Suprapubic skin (tissue), 3 donors: ENCODE results near the gene TSKU.

ENCODE experiments used
- EP300 ChIP-seq: sonication (generic); formaldehyde crosslinking; IDR thresholded peaks from one replicate; pipeline ENCODE4 v1.6.1; 2017; ENCODE audit warnings: antibody characterized with exemption
- TF ChIP-seq, protein P1 (sequence below), 2 donors: fragments of 200-600 bp in 1 of 2; fragments of 450-650 bp in 1 of 2; sonication (generic) in 1 of 2; IDR thresholded peaks; one replicate each; pipeline ENCODE4 v1.5.1; 2016 to 2019; ENCODE audit warnings: antibody characterized with exemption in 2 of 2, mild to moderate bottlenecking in 1 of 2, moderate library complexity in 1 of 2

DNA sequence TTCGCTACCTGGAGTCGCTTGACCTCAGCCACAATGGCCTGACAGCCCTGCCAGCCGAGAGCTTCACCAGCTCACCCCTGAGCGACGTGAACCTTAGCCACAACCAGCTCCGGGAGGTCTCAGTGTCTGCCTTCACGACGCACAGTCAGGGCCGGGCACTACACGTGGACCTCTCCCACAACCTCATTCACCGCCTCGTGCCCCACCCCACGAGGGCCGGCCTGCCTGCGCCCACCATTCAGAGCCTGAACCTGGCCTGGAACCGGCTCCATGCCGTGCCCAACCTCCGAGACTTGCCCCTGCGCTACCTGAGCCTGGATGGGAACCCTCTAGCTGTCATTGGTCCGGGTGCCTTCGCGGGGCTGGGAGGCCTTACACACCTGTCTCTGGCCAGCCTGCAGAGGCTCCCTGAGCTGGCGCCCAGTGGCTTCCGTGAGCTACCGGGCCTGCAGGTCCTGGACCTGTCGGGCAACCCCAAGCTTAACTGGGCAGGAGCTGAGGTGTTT, 12.8 kb downstream of the TSKU start:
- TF ChIP-seq EP300, result no peak
- TF ChIP-seq, protein P1, sequence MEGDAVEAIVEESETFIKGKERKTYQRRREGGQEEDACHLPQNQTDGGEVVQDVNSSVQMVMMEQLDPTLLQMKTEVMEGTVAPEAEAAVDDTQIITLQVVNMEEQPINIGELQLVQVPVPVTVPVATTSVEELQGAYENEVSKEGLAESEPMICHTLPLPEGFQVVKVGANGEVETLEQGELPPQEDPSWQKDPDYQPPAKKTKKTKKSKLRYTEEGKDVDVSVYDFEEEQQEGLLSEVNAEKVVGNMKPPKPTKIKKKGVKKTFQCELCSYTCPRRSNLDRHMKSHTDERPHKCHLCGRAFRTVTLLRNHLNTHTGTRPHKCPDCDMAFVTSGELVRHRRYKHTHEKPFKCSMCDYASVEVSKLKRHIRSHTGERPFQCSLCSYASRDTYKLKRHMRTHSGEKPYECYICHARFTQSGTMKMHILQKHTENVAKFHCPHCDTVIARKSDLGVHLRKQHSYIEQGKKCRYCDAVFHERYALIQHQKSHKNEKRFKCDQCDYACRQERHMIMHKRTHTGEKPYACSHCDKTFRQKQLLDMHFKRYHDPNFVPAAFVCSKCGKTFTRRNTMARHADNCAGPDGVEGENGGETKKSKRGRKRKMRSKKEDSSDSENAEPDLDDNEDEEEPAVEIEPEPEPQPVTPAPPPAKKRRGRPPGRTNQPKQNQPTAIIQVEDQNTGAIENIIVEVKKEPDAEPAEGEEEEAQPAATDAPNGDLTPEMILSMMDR (IDR thresholded peaks at IDR 0.05), result no peak
